Colonic mucosa (tissue), 4 donors: ENCODE measurements around the gene OR2F2. TPM values are rescaled to one million over a fixed set of nuclear protein-coding genes. Genes with fewer than 3 reads are reported as not detected.
A peak's percentile ranks its signal among the peaks of the same experiment; 100 is the strongest.

ENCODE experiments used
- DNase-seq: peaks from one replicate; pipeline ENCODE4 v3.0.0-alpha.2; 2020
- H3K27ac ChIP-seq: fragments of 200-600 bp; one replicate; pipeline ENCODE4 v1.8.0; 2021
- H3K27me3 ChIP-seq: fragments of 200-600 bp; one replicate; pipeline ENCODE4 v1.8.0; 2021
- H3K36me3 ChIP-seq: fragments of 200-600 bp; one replicate; pipeline ENCODE4 v1.8.0; 2021
- H3K4me1 ChIP-seq: fragments of 200-600 bp; one replicate; pipeline ENCODE4 v1.8.0; 2021; ENCODE audit warnings: mild to moderate bottlenecking
- H3K4me3 ChIP-seq: fragments of 200-600 bp; one replicate; pipeline ENCODE4 v1.8.0; 2021
- H3K9ac ChIP-seq, 2 donors: one replicate each; pipeline ENCODE4 v1.7.0; 2013; ENCODE audit warnings: control low read depth in 2 of 2, low read depth in 2 of 2, low read length in 2 of 2
- H3K9me3 ChIP-seq: fragments of 200-600 bp; one replicate; pipeline ENCODE4 v1.8.0; 2021
- intact Hi-C: fragments of 100-400 bp; cut with DNase I; formaldehyde crosslinking; loops from one replicate; pipeline ENCODE4 v1.14.1; 2022
- total RNA-seq, 2 donors: library from RNA; stranded (reverse); fragmentation: NEBNext Ultra II Directional in 1 of 2; extraction: Animal tissue kit (Norgen Biotek cat#: 25700) in 1 of 2; gene quantifications; one replicate each; pipeline ENCODE4 v1.2.1, GENCODE V29; 2021
- TF ChIP-seq, protein P1 (sequence below): fragments of 200-600 bp; IDR thresholded peaks from one replicate; pipeline ENCODE4 v1.8.0; 2022; ENCODE audit warnings: antibody characterized with exemption, mild to moderate bottlenecking
- donor health status: healthy.
- donor health status: DM: no; HTN: no; CAD: no.
- donor health status: DM: no; HTN: no; CAD: no.

Gene OR2F2
- total RNA-seq, 2 donors from 2014 or later = not detected

- H3K27me3 ChIP-seq = no peaks in the 10 kb centered on the region
- H3K4me1 ChIP-seq = no peaks in the 10 kb centered on the region
- TF ChIP-seq, protein P1, sequence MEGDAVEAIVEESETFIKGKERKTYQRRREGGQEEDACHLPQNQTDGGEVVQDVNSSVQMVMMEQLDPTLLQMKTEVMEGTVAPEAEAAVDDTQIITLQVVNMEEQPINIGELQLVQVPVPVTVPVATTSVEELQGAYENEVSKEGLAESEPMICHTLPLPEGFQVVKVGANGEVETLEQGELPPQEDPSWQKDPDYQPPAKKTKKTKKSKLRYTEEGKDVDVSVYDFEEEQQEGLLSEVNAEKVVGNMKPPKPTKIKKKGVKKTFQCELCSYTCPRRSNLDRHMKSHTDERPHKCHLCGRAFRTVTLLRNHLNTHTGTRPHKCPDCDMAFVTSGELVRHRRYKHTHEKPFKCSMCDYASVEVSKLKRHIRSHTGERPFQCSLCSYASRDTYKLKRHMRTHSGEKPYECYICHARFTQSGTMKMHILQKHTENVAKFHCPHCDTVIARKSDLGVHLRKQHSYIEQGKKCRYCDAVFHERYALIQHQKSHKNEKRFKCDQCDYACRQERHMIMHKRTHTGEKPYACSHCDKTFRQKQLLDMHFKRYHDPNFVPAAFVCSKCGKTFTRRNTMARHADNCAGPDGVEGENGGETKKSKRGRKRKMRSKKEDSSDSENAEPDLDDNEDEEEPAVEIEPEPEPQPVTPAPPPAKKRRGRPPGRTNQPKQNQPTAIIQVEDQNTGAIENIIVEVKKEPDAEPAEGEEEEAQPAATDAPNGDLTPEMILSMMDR = no peak
- H3K4me3 ChIP-seq = no peak overlapping the region
- H3K27ac ChIP-seq = no peak overlapping the region
- H3K9me3 ChIP-seq = no peaks in the 10 kb centered on the region
- no peaks in the 10 kb centered on the region for H3K36me3 ChIP-seq
- intact Hi-C loops = no loop called here
- DNase-seq = no peak
- no peak overlapping the region for H3K9ac ChIP-seq
Measured at GRCh38 chr7:143967398-143967797, 32.4 kb downstream of the OR2F2 start.

GRCh38 chr7:143973870-143974416 lies 38.9 kb downstream of the OR2F2 start:
- no peaks in the 10 kb centered on the region for H3K9me3 ChIP-seq
- H3K27me3 ChIP-seq = no peaks in the 10 kb centered on the region
- TF ChIP-seq, protein P1 = no peak
- no peak overlapping the region for H3K4me3 ChIP-seq
- H3K27ac ChIP-seq = no peak overlapping the region
- intact Hi-C loops = no loop called here
- no peak for DNase-seq
- H3K36me3 ChIP-seq = no peaks in the 10 kb centered on the region
- no peak overlapping the region for H3K9ac ChIP-seq
- H3K4me1 ChIP-seq = no peaks in the 10 kb centered on the region

GRCh38 chr7:143974459-143974858 lies 39.4 kb downstream of the OR2F2 start:
- Histone ChIP-seq H3K9ac (no peak overlapping the region), H3K27ac (no peak overlapping the region), H3K36me3 (no peaks in the 10 kb centered on the region), H3K4me3 (no peak overlapping the region), H3K9me3 (no peaks in the 10 kb centered on the region), H3K4me1 (no peaks in the 10 kb centered on the region), H3K27me3 (no peaks in the 10 kb centered on the region)
- peak; percentile 48 for DNase-seq
- TF ChIP-seq, protein P1 = no peak
- intact Hi-C loops = no loop called here

GRCh38 chr7:143975617-143976016 lies 40.6 kb downstream of the OR2F2 start:
- Histone ChIP-seq H3K4me3 (no peak overlapping the region), H3K9me3 (no peaks in the 10 kb centered on the region), H3K36me3 (no peaks in the 10 kb centered on the region), H3K4me1 (no peaks in the 10 kb centered on the region), H3K9ac (no peak overlapping the region), H3K27me3 (no peaks in the 10 kb centered on the region), H3K27ac (no peak overlapping the region)
- TF ChIP-seq, protein P1 = no peak
- intact Hi-C loops = no loop called here
- DNase-seq = no peak

- Histone ChIP-seq H3K9ac (no peak overlapping the region), H3K4me3 (no peak overlapping the region), H3K36me3 (no peaks in the 10 kb centered on the region), H3K27ac (no peak overlapping the region), H3K4me1 (no peaks in the 10 kb centered on the region), H3K27me3 (no peaks in the 10 kb centered on the region), H3K9me3 (no peaks in the 10 kb centered on the region)
- no peak for DNase-seq
- TF ChIP-seq, protein P1 = no peak
- intact Hi-C loops = no loop called here
Measured at GRCh38 chr7:143978585-143978984, 43.6 kb downstream of the OR2F2 start.
